HG03460 (cell line): ENCODE results near the gene ADCY2.

Source experiments
- ATAC-seq: cut with Tn5 transposase; IDR thresholded peaks from one replicate; pipeline ENCODE4 v1.9.1; 2021; ENCODE audit not compliant: unreplicated experiment

Gene ADCY2

GRCh38 chr5:7501061-7501460 lies 105.1 kb downstream of the ADCY2 start:
- ATAC-seq: no peak

- ATAC-seq: no peak
Observed at GRCh38 chr5:7503564-7503963, 107.6 kb downstream of the ADCY2 start.

- ATAC-seq: no peak
Observed at GRCh38 chr5:7515284-7515914, 119.5 kb downstream of the ADCY2 start.

- no peak for ATAC-seq
Observed at GRCh38 chr5:7516253-7516652, 120.3 kb downstream of the ADCY2 start.

GRCh38 chr5:7517006-7517405 lies 121.1 kb downstream of the ADCY2 start:
- no peak for ATAC-seq

- ATAC-seq: no peak
Observed at GRCh38 chr5:7518947-7519560, 123.1 kb downstream of the ADCY2 start.

GRCh38 chr5:7519564-7519963 lies 123.6 kb downstream of the ADCY2 start:
- ATAC-seq: no peak

GRCh38 chr5:7529880-7530279 lies 133.9 kb downstream of the ADCY2 start:
- no peak for ATAC-seq

- ATAC-seq: no peak
Observed at GRCh38 chr5:7533941-7534340, 138.0 kb downstream of the ADCY2 start.

GRCh38 chr5:7534505-7534904 lies 138.6 kb downstream of the ADCY2 start:
- no peak for ATAC-seq

GRCh38 chr5:7537573-7537972 lies 141.6 kb downstream of the ADCY2 start:
- ATAC-seq: no peak

GRCh38 chr5:7539571-7539970 lies 143.6 kb downstream of the ADCY2 start:
- ATAC-seq: no peak

GRCh38 chr5:7540736-7541485 lies 145.0 kb downstream of the ADCY2 start:
- ATAC-seq: no peak

GRCh38 chr5:7541898-7542297 lies 146.0 kb downstream of the ADCY2 start:
- ATAC-seq: no peak

GRCh38 chr5:7546555-7546954 lies 150.6 kb downstream of the ADCY2 start:
- no peak for ATAC-seq

- no peak for ATAC-seq
Observed at GRCh38 chr5:7548596-7548995, 152.7 kb downstream of the ADCY2 start.

GRCh38 chr5:7565559-7565958 lies 169.6 kb downstream of the ADCY2 start:
- no peak for ATAC-seq

GRCh38 chr5:7576023-7576715 lies 180.2 kb downstream of the ADCY2 start:
- no peak for ATAC-seq

GRCh38 chr5:7577381-7577780 lies 181.4 kb downstream of the ADCY2 start:
- no peak for ATAC-seq

- no peak for ATAC-seq
Observed at GRCh38 chr5:7578071-7578470, 182.1 kb downstream of the ADCY2 start.

- no peak for ATAC-seq
Observed at GRCh38 chr5:7584749-7585148, 188.8 kb downstream of the ADCY2 start.

GRCh38 chr5:7585807-7586206 lies 189.9 kb downstream of the ADCY2 start:
- ATAC-seq: no peak
